Testis (tissue), 3 donors: Measurements from ENCODE around the gene AKT1. TPM values are rescaled to one million over a fixed set of nuclear protein-coding genes. Genes with fewer than 3 reads are reported as not detected.

Experiments used
- DNase-seq: peaks from one replicate; pipeline ENCODE4 v3.0.0-alpha.2; 2019
- H3K27ac ChIP-seq, 2 donors: fragments of 200-600 bp; sonication (generic); one replicate each; pipeline ENCODE4 v1.5.1; 2019
- H3K27me3 ChIP-seq: fragments of 200-600 bp; sonication (generic); one replicate; pipeline ENCODE4 v1.5.1; 2019
- H3K36me3 ChIP-seq: fragments of 200-600 bp; sonication (generic); one replicate; pipeline ENCODE4 v1.5.1; 2017; ENCODE audit warnings: low read depth; ENCODE audit errors: missing control alignments
- H3K4me1 ChIP-seq: fragments of 200-600 bp; sonication (generic); one replicate; pipeline ENCODE4 v1.5.1; 2019
- H3K4me3 ChIP-seq, 2 donors: fragments of 200-600 bp; sonication (generic); one replicate each; pipeline ENCODE4 v1.5.1; 2017 to 2019
- H3K9me3 ChIP-seq: fragments of 200-600 bp; sonication (generic); one replicate; pipeline ENCODE4 v1.5.1; 2017
- POLR2A ChIP-seq: fragments of 450-650 bp; IDR thresholded peaks from one replicate; pipeline ENCODE4 v1.6.1; 2017; ENCODE audit warnings: antibody characterized with exemption, mild to moderate bottlenecking, moderate library complexity
- WGBS, 2 donors: methylation state at CpG; one replicate each; pipeline ENCODE4 v1.1.5; 2018; 5-methylcytosine and 5-hydroxymethylcytosine counted together
- intact Hi-C: fragments of 100-400 bp; cut with DNase I; formaldehyde crosslinking; loops from one replicate; pipeline ENCODE4 v1.15.1; 2023; ENCODE audit warnings: low total_unique reads
- polyA plus RNA-seq: library from polyadenylated mRNA; stranded (reverse); fragments of 350-450 nt; fragmentation: Illumina TruSeq; extraction: RNeasy Lipid Tissue Mini Kit (QIAGEN cat#74804); gene quantifications from one replicate; pipeline ENCODE4 v1.2.3, GENCODE V29; 2014; ENCODE audit warnings: low read depth, low replicate concordance; ENCODE audit not compliant: insufficient read depth
- total RNA-seq, 2 donors: library from RNA; depleted of rRNA; stranded (reverse); fragments of >200 nt; gene quantifications; one replicate each; pipeline ENCODE4 v1.2.3, GENCODE V29; 2016
- TF ChIP-seq, protein P1 (sequence below), 3 experiments: fragments of 450-650 bp in 2 of 3; fragments of 200-600 bp in 1 of 3; sonication (generic) in 1 of 3; IDR thresholded peaks; one replicate each; pipeline ENCODE4 v1.5.1; 2016 to 2019; ENCODE audit warnings: antibody characterized with exemption in 3 of 3, mild to moderate bottlenecking in 2 of 3, moderate library complexity in 1 of 3

Gene AKT1
- total and polyA plus RNA-seq, 3 donors from 2014 or later = 68.2 to 125 (median 106) TPM

DNA sequence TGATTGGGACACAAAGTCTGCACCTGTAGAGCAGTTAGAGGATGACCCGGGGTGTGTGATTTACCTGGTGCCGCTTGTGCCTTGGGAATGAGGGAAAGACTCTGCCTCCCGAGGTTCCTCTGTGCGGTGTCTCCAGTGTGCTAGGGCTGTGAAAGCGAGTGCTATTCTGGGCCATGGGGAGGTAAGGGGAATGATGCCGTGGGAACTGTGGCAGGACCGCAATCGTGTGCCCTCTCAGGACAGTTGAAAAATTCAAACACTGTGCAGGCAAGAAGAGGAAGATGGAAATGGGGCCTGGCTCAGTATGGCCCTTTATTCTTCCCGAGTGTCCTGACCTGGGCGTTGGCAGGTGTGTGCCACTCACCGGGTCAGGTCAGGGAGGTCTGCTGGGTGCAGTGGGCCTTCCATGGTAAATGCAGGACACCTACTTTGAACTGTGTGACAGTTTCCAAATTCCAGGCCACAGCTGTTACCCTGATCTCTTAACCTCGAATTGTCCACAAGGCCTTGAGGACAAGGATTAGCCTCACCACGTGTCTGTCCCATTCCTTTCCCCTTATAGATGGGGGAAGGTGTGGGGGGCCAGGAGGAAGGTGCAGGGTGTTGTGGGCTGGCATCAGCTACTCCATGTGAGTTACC is 41.2 kb downstream of the AKT1 start:
- Histone ChIP-seq H3K36me3 (no peaks in the 10 kb centered on the region), H3K27me3 (no peaks in the 10 kb centered on the region), H3K4me1 (peaks cover 23% of the 10 kb centered on the region), H3K9me3 (no peaks in the 10 kb centered on the region), H3K4me3 (peak overlapping the region; percentile 97 to 100), H3K27ac (no peak overlapping the region)
- 24 to 49% methylated on average over 12 to 13 of the region's 13 CpGs for WGBS, 2 donors
- intact Hi-C loops = no loop called here
- DNase-seq = no peak
- TF ChIP-seq, protein P1, sequence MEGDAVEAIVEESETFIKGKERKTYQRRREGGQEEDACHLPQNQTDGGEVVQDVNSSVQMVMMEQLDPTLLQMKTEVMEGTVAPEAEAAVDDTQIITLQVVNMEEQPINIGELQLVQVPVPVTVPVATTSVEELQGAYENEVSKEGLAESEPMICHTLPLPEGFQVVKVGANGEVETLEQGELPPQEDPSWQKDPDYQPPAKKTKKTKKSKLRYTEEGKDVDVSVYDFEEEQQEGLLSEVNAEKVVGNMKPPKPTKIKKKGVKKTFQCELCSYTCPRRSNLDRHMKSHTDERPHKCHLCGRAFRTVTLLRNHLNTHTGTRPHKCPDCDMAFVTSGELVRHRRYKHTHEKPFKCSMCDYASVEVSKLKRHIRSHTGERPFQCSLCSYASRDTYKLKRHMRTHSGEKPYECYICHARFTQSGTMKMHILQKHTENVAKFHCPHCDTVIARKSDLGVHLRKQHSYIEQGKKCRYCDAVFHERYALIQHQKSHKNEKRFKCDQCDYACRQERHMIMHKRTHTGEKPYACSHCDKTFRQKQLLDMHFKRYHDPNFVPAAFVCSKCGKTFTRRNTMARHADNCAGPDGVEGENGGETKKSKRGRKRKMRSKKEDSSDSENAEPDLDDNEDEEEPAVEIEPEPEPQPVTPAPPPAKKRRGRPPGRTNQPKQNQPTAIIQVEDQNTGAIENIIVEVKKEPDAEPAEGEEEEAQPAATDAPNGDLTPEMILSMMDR (IDR thresholded peaks at IDR 0.05) = no peak
- no peak for TF ChIP-seq POLR2A

DNA sequence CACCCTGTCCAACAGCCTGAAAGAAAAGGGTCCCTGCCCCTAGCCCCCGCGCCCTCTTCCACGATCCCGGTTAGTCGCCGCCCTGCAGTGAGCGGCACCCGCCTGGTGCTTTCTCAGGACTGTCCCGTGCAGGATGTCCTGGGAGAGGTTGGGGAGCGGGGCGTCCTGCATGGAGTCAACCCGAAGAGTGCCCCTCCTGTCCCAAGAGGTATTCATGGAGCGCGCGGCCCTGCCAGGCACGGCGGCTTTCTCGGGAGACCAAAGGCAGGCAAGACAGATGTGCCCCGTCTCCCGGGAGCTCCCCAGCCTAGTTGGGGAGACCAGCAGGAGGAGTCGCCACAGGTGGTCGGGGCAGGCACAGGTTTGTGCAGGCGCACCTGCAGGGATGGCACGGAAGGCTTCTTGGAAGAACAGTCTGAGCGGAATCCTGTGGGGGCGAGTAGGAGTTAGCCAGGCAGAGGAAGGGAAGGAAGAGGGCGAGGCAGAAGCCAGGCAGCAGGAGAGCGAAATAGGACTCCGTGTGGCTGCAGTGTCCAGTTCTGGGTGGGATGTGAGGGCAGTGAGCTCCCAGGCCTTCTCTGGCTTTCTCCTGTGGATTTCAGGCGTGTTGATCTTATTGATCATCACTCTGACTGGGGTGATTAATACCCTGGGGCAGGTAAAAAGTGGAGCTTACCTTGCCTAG is 41.9 kb downstream of the AKT1 start:
- peak overlapping the region; percentile 97 to 100 for H3K4me3 ChIP-seq
- H3K36me3 ChIP-seq = no peaks in the 10 kb centered on the region
- TF ChIP-seq, protein P1 (IDR thresholded peaks at IDR 0.05) = no peak
- TF ChIP-seq POLR2A = no peak
- intact Hi-C loops = no loop called here
- no peak for DNase-seq
- H3K4me1 ChIP-seq = peaks cover 27% of the 10 kb centered on the region
- no peaks in the 10 kb centered on the region for H3K9me3 ChIP-seq
- no peaks in the 10 kb centered on the region for H3K27me3 ChIP-seq
- peak overlapping the region; percentile 85 to 86 for H3K27ac ChIP-seq
- WGBS, 2 donors = 1 to 2% methylated on average over 23 to 29 of the region's 30 CpGs

DNA sequence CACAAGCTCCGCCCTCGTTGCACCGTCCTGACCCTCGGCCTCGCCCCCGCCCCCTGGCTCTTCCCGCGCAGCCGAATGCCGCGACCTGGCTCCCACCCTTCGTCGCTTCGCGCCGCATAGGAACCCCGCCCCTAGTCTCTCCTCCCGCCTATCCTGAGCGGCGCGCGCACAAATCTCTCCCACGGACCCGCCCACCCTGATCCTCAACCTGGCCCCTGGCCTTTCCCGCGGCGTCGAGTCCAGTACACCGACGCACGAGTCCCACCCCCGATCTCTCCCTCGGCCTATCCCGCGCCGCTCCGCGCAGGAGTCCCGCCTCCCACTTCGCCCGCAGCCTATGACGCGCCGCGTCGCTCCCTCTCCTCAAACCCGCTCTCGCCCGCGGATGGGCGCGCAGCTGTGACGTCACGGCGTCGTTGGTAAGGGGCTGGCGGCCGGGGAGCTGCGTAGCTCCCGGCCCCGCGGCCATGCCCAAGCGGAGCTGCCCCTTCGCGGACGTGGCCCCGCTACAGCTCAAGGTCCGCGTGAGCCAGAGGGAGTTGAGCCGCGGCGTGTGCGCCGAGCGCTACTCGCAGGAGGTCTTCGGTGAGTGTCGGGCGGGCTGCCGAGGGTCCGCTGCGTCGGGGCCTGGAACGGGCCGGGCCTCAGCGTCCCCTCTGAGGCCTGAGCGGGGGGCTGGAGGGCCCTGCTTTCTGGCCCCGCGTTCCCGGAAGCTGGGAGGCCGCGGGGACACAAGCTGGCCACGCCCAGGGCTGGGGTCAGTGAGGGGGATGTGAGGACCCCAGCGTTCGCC is 42.6 kb downstream of the AKT1 start, which contains the start of gene SIVA1:
Gene SIVA1, plus strand, starts transcription at position 413 of the 793 bp plus-strand sequence. Its CDS starts 55 bp downstream, at position 468.
- intact Hi-C loops = no loop called here
- peak within 1 kb of the TSS; percentile 97 to 100 for H3K4me3 ChIP-seq
- no peaks in the 10 kb centered on the region for H3K9me3 ChIP-seq
- TF ChIP-seq, protein P1 (IDR thresholded peaks at IDR 0.05) = peak in 1 of 3 experiments; percentile 21
- peak; percentile 55 for TF ChIP-seq POLR2A
- peak within 1 kb of the TSS; percentile 85 to 86 for H3K27ac ChIP-seq
- H3K27me3 ChIP-seq = no peaks in the 10 kb centered on the region
- DNase-seq = peak; percentile 99
- WGBS, 2 donors = 0% methylated on average over 1 to 82 of the region's 95 CpGs
- no peaks in the 10 kb centered on the region for H3K36me3 ChIP-seq
- peaks cover 27% of the 10 kb centered on the region for H3K4me1 ChIP-seq

DNA sequence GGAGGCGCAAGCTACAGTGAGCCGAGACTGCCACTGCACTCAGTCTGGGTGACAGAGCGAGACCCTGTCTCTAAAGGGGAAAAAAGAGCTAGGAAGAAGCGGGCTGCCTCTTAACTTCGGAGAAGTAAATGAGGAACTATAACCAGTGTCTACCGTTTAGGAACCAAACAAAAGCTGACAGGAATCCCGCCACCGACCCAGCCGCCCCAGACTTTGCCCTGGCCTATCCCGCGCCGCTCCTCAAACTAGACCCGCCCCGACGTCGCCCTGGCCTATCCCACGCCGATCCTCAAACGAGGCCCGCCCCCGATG is 43.2 kb downstream of the AKT1 start:
- Histone ChIP-seq H3K9me3 (no peaks in the 10 kb centered on the region), H3K36me3 (no peaks in the 10 kb centered on the region), H3K4me3 (peak overlapping the region; percentile 97 to 100), H3K4me1 (peaks cover 27% of the 10 kb centered on the region), H3K27ac (peak overlapping the region; percentile 42 to 85), H3K27me3 (no peaks in the 10 kb centered on the region)
- DNase-seq = no peak
- no peak for TF ChIP-seq POLR2A
- TF ChIP-seq, protein P1 (IDR thresholded peaks at IDR 0.05) = no peak
- 0 to 6% methylated on average over 8 to 21 of the region's 21 CpGs for WGBS, 2 donors
- intact Hi-C loops = no loop called here
